KMS-11 (cell line): ENCODE data around the gene OPRM1.

Experiments
- H2AFZ ChIP-seq: fragments of 200-600 bp; sonication (generic); 2 replicates; pipeline ENCODE4 v1.6.1; 2016; ENCODE audit warnings: antibody characterized with exemption, mixed run types, low read depth
- H3K27ac ChIP-seq: fragments of 200-600 bp; sonication (generic); 2 replicates; pipeline ENCODE4 v1.6.1; 2016; ENCODE audit warnings: mild to moderate bottlenecking, mixed run types
- H3K27me3 ChIP-seq: fragments of 200-600 bp; sonication (generic); 2 replicates; pipeline ENCODE4 v1.6.1; 2017; ENCODE audit warnings: mild to moderate bottlenecking, low read depth, mixed run types, moderate library complexity; ENCODE audit not compliant: insufficient read depth
- H3K36me3 ChIP-seq: fragments of 200-600 bp; sonication (generic); 2 replicates; pipeline ENCODE4 v1.6.1; 2017; ENCODE audit warnings: mild to moderate bottlenecking, mixed run types; ENCODE audit not compliant: insufficient read depth
- H3K4me1 ChIP-seq: fragments of 200-600 bp; sonication (generic); 2 replicates; pipeline ENCODE4 v1.6.1; 2016; ENCODE audit warnings: mild to moderate bottlenecking, low read depth, mixed run types; ENCODE audit not compliant: poor library complexity, severe bottlenecking
- H3K4me2 ChIP-seq: fragments of 200-600 bp; sonication (generic); 2 replicates; pipeline ENCODE4 v1.7.0; 2016; ENCODE audit warnings: mild to moderate bottlenecking, mixed run types
- H3K4me3 ChIP-seq: fragments of 200-600 bp; sonication (generic); IDR thresholded peaks from 2 replicates; pipeline ENCODE4 v1.6.1; 2017; ENCODE audit warnings: low read depth, low read length, mixed read lengths; ENCODE audit not compliant: insufficient read depth
- H3K79me2 ChIP-seq: fragments of 200-600 bp; sonication (generic); 2 replicates; pipeline ENCODE4 v1.6.1; 2016; ENCODE audit warnings: low read depth, mixed run types; ENCODE audit not compliant: insufficient read depth
- H3K9ac ChIP-seq: fragments of 200-600 bp; sonication (generic); 2 replicates; pipeline ENCODE4 v1.6.1; 2016; ENCODE audit warnings: mild to moderate bottlenecking, mixed run types
- H4K20me1 ChIP-seq: fragments of 200-600 bp; sonication (generic); 2 replicates; pipeline ENCODE4 v1.6.1; 2016; ENCODE audit warnings: mild to moderate bottlenecking, mixed run types; ENCODE audit not compliant: insufficient read depth
- TF ChIP-seq, protein P1 (sequence below): fragments of 200-600 bp; sonication (generic); conservative IDR thresholded peaks from 2 replicates; pipeline ENCODE4 v1.6.1; 2017; ENCODE audit warnings: low read depth, mild to moderate bottlenecking, antibody characterized with exemption, low read length, moderate library complexity, mixed read lengths

The OPRM1 gene

GRCh38 chr6:154080461-154081189 lies 41.6 kb downstream of the OPRM1 start:
- TF ChIP-seq, protein P1, sequence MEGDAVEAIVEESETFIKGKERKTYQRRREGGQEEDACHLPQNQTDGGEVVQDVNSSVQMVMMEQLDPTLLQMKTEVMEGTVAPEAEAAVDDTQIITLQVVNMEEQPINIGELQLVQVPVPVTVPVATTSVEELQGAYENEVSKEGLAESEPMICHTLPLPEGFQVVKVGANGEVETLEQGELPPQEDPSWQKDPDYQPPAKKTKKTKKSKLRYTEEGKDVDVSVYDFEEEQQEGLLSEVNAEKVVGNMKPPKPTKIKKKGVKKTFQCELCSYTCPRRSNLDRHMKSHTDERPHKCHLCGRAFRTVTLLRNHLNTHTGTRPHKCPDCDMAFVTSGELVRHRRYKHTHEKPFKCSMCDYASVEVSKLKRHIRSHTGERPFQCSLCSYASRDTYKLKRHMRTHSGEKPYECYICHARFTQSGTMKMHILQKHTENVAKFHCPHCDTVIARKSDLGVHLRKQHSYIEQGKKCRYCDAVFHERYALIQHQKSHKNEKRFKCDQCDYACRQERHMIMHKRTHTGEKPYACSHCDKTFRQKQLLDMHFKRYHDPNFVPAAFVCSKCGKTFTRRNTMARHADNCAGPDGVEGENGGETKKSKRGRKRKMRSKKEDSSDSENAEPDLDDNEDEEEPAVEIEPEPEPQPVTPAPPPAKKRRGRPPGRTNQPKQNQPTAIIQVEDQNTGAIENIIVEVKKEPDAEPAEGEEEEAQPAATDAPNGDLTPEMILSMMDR, result no peak

DNA sequence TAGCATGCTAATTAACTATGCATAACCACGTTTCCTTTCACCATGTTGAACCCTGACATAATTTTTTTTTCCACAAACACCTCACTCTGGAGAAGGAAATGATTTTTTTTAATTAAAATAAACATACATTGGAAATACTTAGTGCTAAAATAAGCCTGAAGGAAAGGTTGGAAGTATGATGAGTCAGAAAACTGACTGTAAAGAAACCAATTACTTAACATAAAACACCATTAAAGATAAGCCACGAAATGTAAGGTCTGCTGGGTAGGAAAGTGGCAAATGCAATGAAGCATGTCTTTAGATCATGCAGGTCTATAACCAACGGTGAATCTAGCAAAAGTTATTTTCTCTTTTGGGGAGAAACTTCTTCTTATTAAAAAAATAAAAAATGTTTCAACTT lies 47.5 kb downstream of the OPRM1 start:
- no peak overlapping the region for H3K27ac ChIP-seq
- H3K79me2 ChIP-seq, result no peaks in the 10 kb centered on the region
- no peak overlapping the region for H3K4me2 ChIP-seq
- H3K27me3 ChIP-seq, result no peaks in the 10 kb centered on the region
- TF ChIP-seq, protein P1, result no peak
- H3K36me3 ChIP-seq, result no peaks in the 10 kb centered on the region
- H3K9ac ChIP-seq, result no peak overlapping the region
- H3K4me3 ChIP-seq, result no peak overlapping the region
- no peaks in the 10 kb centered on the region for H4K20me1 ChIP-seq
- H3K4me1 ChIP-seq, result no peaks in the 10 kb centered on the region
- H2AFZ ChIP-seq, result no peak overlapping the region

More at GRCh38 chr6:154080461-154081189, 41.6 kb downstream of the OPRM1 start:
- Histone ChIP-seq H3K4me1 (no peaks in the 10 kb centered on the region), H3K27ac (no peak overlapping the region), H3K36me3 (no peaks in the 10 kb centered on the region), H3K9ac (no peak overlapping the region), H2AFZ (no peak overlapping the region), H3K27me3 (no peaks in the 10 kb centered on the region), H3K4me3 (no peak overlapping the region), H4K20me1 (no peaks in the 10 kb centered on the region), H3K4me2 (no peak overlapping the region), H3K79me2 (no peaks in the 10 kb centered on the region)

DNA sequence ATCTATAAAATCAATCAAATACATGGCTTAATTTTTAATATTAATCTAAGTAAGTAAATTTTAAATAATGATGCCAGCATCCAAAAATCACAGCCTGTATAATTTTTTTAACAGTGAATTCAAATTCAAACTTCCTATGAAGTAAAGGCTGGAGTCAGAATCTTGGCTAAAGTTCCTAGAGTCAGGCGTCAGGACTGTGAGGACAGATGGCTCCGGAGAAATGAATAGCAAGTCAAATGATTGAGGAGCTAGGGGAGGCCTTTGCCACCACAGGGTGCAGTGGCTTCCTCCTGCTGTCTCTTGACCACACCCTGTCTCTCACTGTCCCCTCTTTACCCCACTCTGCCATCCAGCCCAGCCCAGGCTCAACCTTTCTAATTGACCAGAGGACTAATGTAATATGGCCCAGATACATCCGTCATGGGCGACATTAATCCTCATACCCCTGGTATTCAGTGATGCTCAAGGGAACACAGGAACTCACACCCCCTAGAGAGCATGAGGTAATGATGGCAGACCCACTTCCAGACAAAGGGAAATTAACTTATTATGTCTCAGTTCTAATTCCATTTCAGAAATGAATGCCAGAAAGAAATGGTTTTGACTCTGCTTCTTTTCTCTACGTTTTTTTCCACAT lies 53.4 kb downstream of the OPRM1 start:
- no peaks in the 10 kb centered on the region for H3K79me2 ChIP-seq
- no peaks in the 10 kb centered on the region for H3K4me1 ChIP-seq
- H3K4me2 ChIP-seq, result no peak overlapping the region
- H3K9ac ChIP-seq, result no peak overlapping the region
- H3K4me3 ChIP-seq, result no peak overlapping the region
- no peak overlapping the region for H3K27ac ChIP-seq
- H4K20me1 ChIP-seq, result no peaks in the 10 kb centered on the region
- H2AFZ ChIP-seq, result no peak overlapping the region
- no peaks in the 10 kb centered on the region for H3K27me3 ChIP-seq
- TF ChIP-seq, protein P1, result no peak
- H3K36me3 ChIP-seq, result no peaks in the 10 kb centered on the region

- no peak overlapping the region for H3K27ac ChIP-seq
- H3K79me2 ChIP-seq, result no peaks in the 10 kb centered on the region
- H3K4me3 ChIP-seq, result no peak overlapping the region
- TF ChIP-seq, protein P1, result no peak
- no peaks in the 10 kb centered on the region for H3K4me1 ChIP-seq
- H2AFZ ChIP-seq, result no peak overlapping the region
- H3K4me2 ChIP-seq, result no peak overlapping the region
- H3K36me3 ChIP-seq, result no peaks in the 10 kb centered on the region
- H3K9ac ChIP-seq, result no peak overlapping the region
- no peaks in the 10 kb centered on the region for H3K27me3 ChIP-seq
- H4K20me1 ChIP-seq, result no peaks in the 10 kb centered on the region
Measured at GRCh38 chr6:154093231-154094044, 54.4 kb downstream of the OPRM1 start.
